Astrocyte (in vitro differentiated cells and primary cell): ENCODE results near the gene CD40. TPM values are rescaled to one million over a fixed set of nuclear protein-coding genes. Genes with fewer than 3 reads are reported as not detected.

ENCODE experiments used
- DNase-seq: peaks from one replicate; pipeline ENCODE4 v3.0.0-alpha.2; 2010; ENCODE audit warnings: low read depth
- FAIRE-seq: peaks from 2 replicates; lab custom pipeline; 2011; peaks lifted over from hg19 to GRCh38; lab: Jason Lieb, UNC
- H2AFZ ChIP-seq: 2 replicates; pipeline ENCODE4 v1.6.0; 2012; ENCODE audit warnings: low read depth, low read length, inconsistent platforms
- H3K27ac ChIP-seq: 2 replicates; pipeline ENCODE4 v1.5.1; 2011; ENCODE audit warnings: low read depth, low read length, inconsistent platforms
- H3K27me3 ChIP-seq: 2 replicates; pipeline ENCODE4 v1.6.0; 2011; ENCODE audit warnings: low read length, inconsistent platforms; ENCODE audit not compliant: insufficient read depth
- H3K36me3 ChIP-seq: 2 replicates; pipeline ENCODE4 v1.5.1; 2011; ENCODE audit warnings: low read length, inconsistent platforms; ENCODE audit not compliant: insufficient read depth
- H3K4me1 ChIP-seq: 2 replicates; pipeline ENCODE4 v1.5.1; 2011; ENCODE audit warnings: low read length, inconsistent platforms; ENCODE audit not compliant: insufficient read depth
- H3K4me2 ChIP-seq: 2 replicates; pipeline ENCODE4 v1.6.0; 2012; ENCODE audit warnings: low read length, inconsistent platforms
- H3K4me3 ChIP-seq: 2 replicates; pipeline ENCODE4 v1.5.1; 2011; ENCODE audit warnings: low read depth, mild to moderate bottlenecking, low read length, inconsistent platforms; ENCODE audit not compliant: insufficient read depth
- H3K79me2 ChIP-seq: 2 replicates; pipeline ENCODE4 v1.6.0; 2012; ENCODE audit warnings: mild to moderate bottlenecking, low read length, inconsistent platforms; ENCODE audit not compliant: insufficient read depth
- H3K9ac ChIP-seq: 2 replicates; pipeline ENCODE4 v1.6.0; 2012; ENCODE audit warnings: mild to moderate bottlenecking, low read length, inconsistent platforms
- H3K9me3 ChIP-seq: 2 replicates; pipeline ENCODE4 v1.5.1; 2012; ENCODE audit warnings: low read depth, mild to moderate bottlenecking, low read length, inconsistent platforms; ENCODE audit not compliant: insufficient read depth
- H4K20me1 ChIP-seq: 2 replicates; pipeline ENCODE4 v1.6.0; 2012; ENCODE audit warnings: low read length, inconsistent platforms; ENCODE audit not compliant: insufficient read depth
- H3K27ac Mint-ChIP-seq: one replicate; pipeline ENCODE4 v1.8.0; 2021; ENCODE audit warnings: mild to moderate bottlenecking, mixed read lengths; ENCODE audit not compliant: unreplicated experiment
- H3K27me3 Mint-ChIP-seq: one replicate; pipeline ENCODE4 v1.8.0; 2021; ENCODE audit warnings: low read depth, mixed read lengths; ENCODE audit not compliant: unreplicated experiment
- H3K36me3 Mint-ChIP-seq: one replicate; pipeline ENCODE4 v1.8.0; 2021; ENCODE audit warnings: low read depth, mixed read lengths; ENCODE audit not compliant: unreplicated experiment
- H3K4me1 Mint-ChIP-seq: one replicate; pipeline ENCODE4 v1.8.0; 2021; ENCODE audit warnings: low read depth, mixed read lengths; ENCODE audit not compliant: unreplicated experiment
- H3K4me3 Mint-ChIP-seq: one replicate; pipeline ENCODE4 v1.8.0; 2021; ENCODE audit warnings: mild to moderate bottlenecking, moderate library complexity, mixed read lengths; ENCODE audit not compliant: unreplicated experiment
- H3K9me3 Mint-ChIP-seq: one replicate; pipeline ENCODE4 v1.8.0; 2021; ENCODE audit warnings: mild to moderate bottlenecking, mixed read lengths; ENCODE audit not compliant: unreplicated experiment
- EZH2 ChIP-seq: IDR thresholded peaks from 2 replicates; pipeline ENCODE4 v1.6.1; 2012; ENCODE audit warnings: mild to moderate bottlenecking, low read length, inconsistent platforms; ENCODE audit not compliant: insufficient read depth
- total RNA-seq: library from RNA; stranded (reverse); gene quantifications from 2 replicates; pipeline ENCODE4 v1.2.1, GENCODE V29; 2021
- TF ChIP-seq, protein P1 (sequence below): IDR thresholded peaks from 2 replicates; pipeline ENCODE4 v1.5.1; 2011; ENCODE audit warnings: low read depth, mild to moderate bottlenecking, inconsistent platforms, low read length, moderate library complexity; ENCODE audit not compliant: insufficient read depth

Gene CD40
- total RNA-seq, 1 donor from 2014 or later: 2.3 TPM

DNA sequence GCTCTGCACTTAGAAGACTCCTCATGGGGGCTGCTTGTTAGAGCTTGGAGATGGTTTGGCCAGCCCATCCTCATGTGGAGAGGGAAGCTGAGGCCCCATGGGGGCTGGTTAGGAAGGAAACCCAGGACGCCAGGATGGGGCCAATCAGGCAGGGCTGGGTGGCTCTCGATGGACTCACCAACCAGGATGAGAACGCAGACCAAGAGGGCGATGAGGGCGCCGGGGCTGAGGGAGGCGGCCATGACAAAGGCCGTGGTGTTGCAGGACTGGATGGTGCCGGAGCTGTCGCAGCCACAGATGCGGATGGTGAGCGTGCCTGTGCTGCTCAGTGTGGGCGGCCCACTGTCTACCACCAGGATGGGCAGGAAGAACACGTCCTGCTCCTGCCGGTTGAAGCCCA, 59.7 kb downstream of the CD40 start:
- DNase-seq (no peak), FAIRE-seq (no peak)
- peaks cover 4% of the 10 kb centered on the region for H3K9me3 ChIP-seq
- Mint-ChIP-seq H3K36me3 (no peaks in the 10 kb centered on the region), H3K27me3 (peaks cover 80% of the 10 kb centered on the region), H3K4me3 (no peak overlapping the region), H3K27ac (no peak overlapping the region), H3K4me1 (no peaks in the 10 kb centered on the region), H3K9me3 (no peaks in the 10 kb centered on the region)
- no peak for TF ChIP-seq EZH2
- TF ChIP-seq, protein P1, sequence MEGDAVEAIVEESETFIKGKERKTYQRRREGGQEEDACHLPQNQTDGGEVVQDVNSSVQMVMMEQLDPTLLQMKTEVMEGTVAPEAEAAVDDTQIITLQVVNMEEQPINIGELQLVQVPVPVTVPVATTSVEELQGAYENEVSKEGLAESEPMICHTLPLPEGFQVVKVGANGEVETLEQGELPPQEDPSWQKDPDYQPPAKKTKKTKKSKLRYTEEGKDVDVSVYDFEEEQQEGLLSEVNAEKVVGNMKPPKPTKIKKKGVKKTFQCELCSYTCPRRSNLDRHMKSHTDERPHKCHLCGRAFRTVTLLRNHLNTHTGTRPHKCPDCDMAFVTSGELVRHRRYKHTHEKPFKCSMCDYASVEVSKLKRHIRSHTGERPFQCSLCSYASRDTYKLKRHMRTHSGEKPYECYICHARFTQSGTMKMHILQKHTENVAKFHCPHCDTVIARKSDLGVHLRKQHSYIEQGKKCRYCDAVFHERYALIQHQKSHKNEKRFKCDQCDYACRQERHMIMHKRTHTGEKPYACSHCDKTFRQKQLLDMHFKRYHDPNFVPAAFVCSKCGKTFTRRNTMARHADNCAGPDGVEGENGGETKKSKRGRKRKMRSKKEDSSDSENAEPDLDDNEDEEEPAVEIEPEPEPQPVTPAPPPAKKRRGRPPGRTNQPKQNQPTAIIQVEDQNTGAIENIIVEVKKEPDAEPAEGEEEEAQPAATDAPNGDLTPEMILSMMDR: no peak
- H3K27me3 ChIP-seq: peaks cover 35% of the 10 kb centered on the region
- no peaks in the 10 kb centered on the region for H3K36me3 ChIP-seq
- no peak overlapping the region for H3K4me3 ChIP-seq
- no peaks in the 10 kb centered on the region for H4K20me1 ChIP-seq
- H3K4me2 ChIP-seq: no peak overlapping the region
- H3K9ac ChIP-seq: no peak overlapping the region
- H2AFZ ChIP-seq: no peak overlapping the region
- no peak overlapping the region for H3K27ac ChIP-seq
- no peaks in the 10 kb centered on the region for H3K79me2 ChIP-seq
- H3K4me1 ChIP-seq: no peaks in the 10 kb centered on the region

DNA sequence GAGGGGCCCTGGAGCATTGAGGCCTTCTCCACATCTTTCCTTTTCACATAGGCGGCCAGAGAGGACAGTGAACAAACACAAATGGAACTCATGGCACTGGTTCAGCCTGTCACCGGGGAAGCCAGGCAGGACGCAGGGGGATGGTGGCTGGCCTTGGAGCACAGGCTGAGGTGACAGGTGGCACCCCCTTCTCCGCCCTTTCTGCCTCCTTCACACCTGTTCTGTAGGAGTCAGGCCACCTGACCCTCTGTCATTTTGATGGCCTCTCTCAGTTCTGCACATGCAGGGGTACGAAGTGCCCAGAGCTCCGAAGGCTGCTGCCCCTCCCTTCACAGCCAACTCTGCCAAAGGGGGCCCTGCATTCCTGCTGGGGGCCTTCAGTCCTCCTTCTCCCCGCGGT, 60.8 kb downstream of the CD40 start:
- Histone ChIP-seq H2AFZ (no peak overlapping the region), H3K9ac (no peak overlapping the region), H3K9me3 (peaks cover 1% of the 10 kb centered on the region), H3K36me3 (no peaks in the 10 kb centered on the region), H3K4me1 (no peaks in the 10 kb centered on the region), H3K79me2 (no peaks in the 10 kb centered on the region), H3K4me3 (no peak overlapping the region), H4K20me1 (no peaks in the 10 kb centered on the region), H3K27me3 (peaks cover 24% of the 10 kb centered on the region), H3K4me2 (no peak overlapping the region), H3K27ac (no peak overlapping the region)
- Mint-ChIP-seq H3K4me1 (no peaks in the 10 kb centered on the region), H3K36me3 (no peaks in the 10 kb centered on the region), H3K27me3 (peaks cover 69% of the 10 kb centered on the region), H3K9me3 (peaks cover under 1% of the 10 kb centered on the region), H3K4me3 (no peak overlapping the region), H3K27ac (no peak overlapping the region)
- DNase-seq (no peak), FAIRE-seq (no peak)
- no peak for TF ChIP-seq EZH2
- TF ChIP-seq, protein P1: no peak

Other genes starting within 250 kb of the CD40 start
- gene ZSWIM1, start 237.1 kb upstream of the CD40 start, total RNA-seq: 9.0 and 9.6 TPM in 2 replicates
- gene SPATA25, start 230.7 kb upstream of the CD40 start, total RNA-seq: 0.67 and 1.7 TPM in 2 replicates
- 6.7 and 6.9 TPM in 2 replicates for gene NEURL2, start 227.1 kb upstream of the CD40 start, total RNA-seq
- 69.0 and 87.5 TPM in 2 replicates for gene CTSA, start 227.0 kb upstream of the CD40 start, total RNA-seq
- 162 and 167 TPM in 2 replicates for gene PLTP, start 206.2 kb upstream of the CD40 start, total RNA-seq
- gene PCIF1, start 183.6 kb upstream of the CD40 start, total RNA-seq: 12.9 and 13.0 TPM in 2 replicates
- 18.2 and 18.6 TPM in 2 replicates for gene ZNF335, start 146.1 kb upstream of the CD40 start, total RNA-seq
- gene MMP9, start 109.4 kb upstream of the CD40 start, total RNA-seq: 12.0 and 18.7 TPM in 2 replicates
- gene SLC12A5, start 89.1 kb upstream of the CD40 start, total RNA-seq: 14.6 and 15.2 TPM in 2 replicates
- gene NCOA5, start 28.4 kb upstream of the CD40 start, total RNA-seq: 19.3 and 20.7 TPM in 2 replicates
- 0.17 TPM in 1 of 2 replicates, not detected in the other for gene CDH22, start 190.2 kb downstream of the CD40 start, total RNA-seq